NCI-H2196 (cell line): ENCODE results near the gene NCAPD3.
"Not testable (repeated sequence)": the region's sequence is repeated elsewhere in the genome, so short reads cannot be mapped to it uniquely, and the experiment has no call there.

Experiments
- DNase-seq: peaks from one replicate; lab custom pipeline; 2025; ENCODE audit not compliant: unreplicated experiment; lab: John Stamatoyannopoulos, UW

NCAPD3 gene

GRCh38 chr11:134223836-134224709 lies at the start of gene NCAPD3, which contains the start of gene VPS26B:
Gene NCAPD3 (minus strand): TSS chr11:134223967. CDS start chr11:134223926, 41 bp downstream.
Gene VPS26B (plus strand): TSS chr11:134224671. CDS start chr11:134225123, 452 bp downstream.
- DNase-seq, result peak; percentile 98

- no peak for DNase-seq
These were observed 49.5 kb upstream of the NCAPD3 start for GRCh38 chr11:134273317-134273712.

- no peak for DNase-seq
These were observed 48.9 kb upstream of the NCAPD3 start for GRCh38 chr11:134272381-134273316.

GRCh38 chr11:134271978-134272377 lies 48.2 kb upstream of the NCAPD3 start:
- DNase-seq, result no peak

- no peak for DNase-seq
These were observed 46.5 kb upstream of the NCAPD3 start for GRCh38 chr11:134270250-134270714.

GRCh38 chr11:134267966-134268365 lies 44.2 kb upstream of the NCAPD3 start:
- no peak for DNase-seq

- DNase-seq, result no peak
These were observed 43.7 kb upstream of the NCAPD3 start for GRCh38 chr11:134267461-134267860.

- DNase-seq, result no peak
These were observed 43.1 kb upstream of the NCAPD3 start for GRCh38 chr11:134266841-134267251.

- no peak for DNase-seq
These were observed 42.7 kb upstream of the NCAPD3 start for GRCh38 chr11:134266440-134266839.

GRCh38 chr11:134264966-134265764 lies 41.4 kb upstream of the NCAPD3 start:
- DNase-seq, result no peak

GRCh38 chr11:134261626-134262488 lies 38.1 kb upstream of the NCAPD3 start:
- peak; percentile 29 for DNase-seq

- no peak for DNase-seq
These were observed 37.2 kb upstream of the NCAPD3 start for GRCh38 chr11:134260983-134261382.

- DNase-seq, result no peak
These were observed 36.7 kb upstream of the NCAPD3 start for GRCh38 chr11:134260503-134260902.

GRCh38 chr11:134258577-134258976 lies 34.8 kb upstream of the NCAPD3 start:
- no peak for DNase-seq

GRCh38 chr11:134257101-134257500 lies 33.3 kb upstream of the NCAPD3 start:
- no peak for DNase-seq

- not testable (repeated sequence) for DNase-seq
These were observed 31.4 kb upstream of the NCAPD3 start for GRCh38 chr11:134255184-134255561.

GRCh38 chr11:134254433-134255183 lies 30.8 kb upstream of the NCAPD3 start:
- DNase-seq, result no peak

GRCh38 chr11:134253188-134253993 lies 29.6 kb upstream of the NCAPD3 start, which contains the start of the genes ACAD8 and THYN1:
Gene ACAD8 (plus strand): TSS chr11:134253568. CDS start chr11:134253601, 33 bp downstream.
Gene THYN1 (minus strand): TSS chr11:134253352. CDS start chr11:134252882, 470 bp downstream.
- peak; percentile 96 for DNase-seq
